DMS79 treated with DMSO at 0.1 percent for 48 hours (cell line): ENCODE results near the gene EHD4.

Experiments
- DNase-seq: peaks from one replicate; lab custom pipeline; 2025; lab: John Stamatoyannopoulos, UW

Gene EHD4

DNA sequence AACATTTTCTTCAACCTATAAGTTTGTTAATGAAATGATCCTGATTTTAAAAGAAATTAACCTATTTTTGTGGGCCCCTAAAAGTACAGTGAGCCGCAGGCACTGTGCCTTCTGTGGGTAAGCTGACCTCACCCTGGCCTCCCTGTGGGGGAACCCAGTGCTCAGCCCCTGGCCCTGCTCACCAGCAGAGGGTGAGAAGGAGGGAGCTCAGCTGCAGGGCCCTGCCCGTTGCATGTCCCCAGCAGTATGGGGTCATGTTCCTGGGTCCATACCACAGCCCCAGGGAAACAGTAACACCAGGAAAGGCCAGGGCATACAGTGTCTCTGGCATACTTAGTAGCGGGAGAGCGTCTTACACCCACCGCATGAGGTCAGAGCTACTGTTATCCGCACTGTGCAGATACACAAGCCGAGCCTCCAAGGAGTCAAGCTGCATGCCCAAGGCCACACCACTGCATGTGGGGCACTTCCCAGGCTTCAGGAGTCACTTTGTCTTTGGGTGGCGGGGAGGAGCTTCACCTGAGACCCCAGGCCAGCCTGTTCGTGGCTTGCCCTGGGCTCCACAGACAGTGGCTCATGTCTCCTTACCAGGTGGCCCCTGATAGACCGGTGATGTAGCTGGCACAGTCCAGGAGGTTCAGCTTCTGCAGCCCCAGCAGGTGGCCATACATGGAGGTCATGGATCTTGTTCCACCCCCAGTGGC is 22.6 kb upstream of the EHD4 start:
- no peak for DNase-seq

DNA sequence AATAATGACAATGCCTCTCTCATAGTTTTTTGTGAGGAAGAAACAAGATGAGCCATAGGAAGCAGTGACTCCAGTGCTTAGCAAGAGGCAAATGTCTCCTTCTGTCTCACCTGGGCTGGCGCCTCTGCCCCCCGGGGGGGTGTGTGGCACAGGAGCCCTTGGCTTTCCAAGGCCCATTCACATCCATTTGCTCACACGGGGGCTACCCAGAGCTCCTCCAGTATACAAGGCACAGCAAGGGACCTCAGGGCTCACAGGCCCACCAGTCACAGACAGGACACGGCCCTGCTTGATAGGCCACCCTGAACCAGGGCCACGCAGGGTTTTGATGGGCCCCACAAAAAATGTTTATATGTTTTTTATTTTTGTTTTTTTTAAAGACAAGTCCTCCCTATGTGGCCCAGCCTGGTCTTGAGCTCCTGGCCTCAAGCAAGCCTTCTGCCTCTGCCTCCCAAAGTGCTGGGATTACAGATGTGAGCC is 21.9 kb upstream of the EHD4 start:
- no peak for DNase-seq

DNA sequence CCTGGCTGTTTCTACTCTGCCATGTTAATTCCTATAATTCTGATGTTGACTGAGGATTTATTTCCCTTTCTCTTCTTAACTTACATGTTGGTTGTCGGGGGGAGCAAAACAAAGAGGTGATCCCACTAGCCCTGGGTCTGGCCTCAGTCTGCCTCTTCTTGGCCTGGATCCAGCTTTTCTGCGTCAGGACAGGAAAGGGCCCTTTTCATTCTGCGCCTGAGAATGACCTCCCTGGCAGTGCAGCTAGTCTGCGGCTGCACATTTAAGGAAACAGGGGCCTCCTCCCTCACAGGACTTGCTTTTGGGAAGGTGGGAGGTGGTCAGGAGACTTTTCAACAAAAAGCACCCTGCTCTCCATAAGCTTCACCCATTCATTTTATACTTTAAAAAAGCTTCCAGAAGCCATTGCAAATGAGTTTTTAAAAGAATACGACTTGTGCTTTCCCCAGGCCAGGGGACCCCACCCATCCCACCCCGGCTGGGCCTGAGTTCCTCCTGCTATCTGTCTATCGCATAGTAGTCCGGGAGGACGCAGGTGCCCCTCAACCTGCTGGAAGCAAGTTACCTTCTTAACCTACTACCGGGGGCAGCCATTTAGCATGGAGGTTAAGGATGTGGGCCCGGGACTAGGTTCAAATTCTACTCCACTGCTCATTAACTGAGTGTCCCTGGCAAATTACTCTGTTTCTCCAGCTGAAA is 21.3 kb upstream of the EHD4 start:
- DNase-seq = no peak

DNA sequence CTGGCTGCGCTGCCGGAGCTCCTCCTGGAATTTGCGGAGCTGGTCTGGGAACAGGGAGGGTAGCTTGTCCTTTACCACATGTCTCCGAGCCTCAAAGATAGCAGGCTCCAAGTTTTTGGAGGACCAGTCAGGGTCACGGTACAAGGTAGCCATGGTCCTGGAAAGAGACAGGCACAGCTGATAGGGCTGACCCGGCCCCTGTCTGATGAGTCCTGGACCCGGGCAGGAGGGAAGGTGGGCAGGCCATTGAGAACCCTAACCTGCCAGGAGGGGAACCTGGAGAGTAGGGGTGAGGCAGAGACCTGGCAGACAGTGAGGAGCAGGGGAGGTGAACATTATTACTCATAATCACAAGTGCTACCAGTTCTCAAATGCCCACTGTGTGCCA is 20.4 kb upstream of the EHD4 start:
- DNase-seq = no peak

DNA sequence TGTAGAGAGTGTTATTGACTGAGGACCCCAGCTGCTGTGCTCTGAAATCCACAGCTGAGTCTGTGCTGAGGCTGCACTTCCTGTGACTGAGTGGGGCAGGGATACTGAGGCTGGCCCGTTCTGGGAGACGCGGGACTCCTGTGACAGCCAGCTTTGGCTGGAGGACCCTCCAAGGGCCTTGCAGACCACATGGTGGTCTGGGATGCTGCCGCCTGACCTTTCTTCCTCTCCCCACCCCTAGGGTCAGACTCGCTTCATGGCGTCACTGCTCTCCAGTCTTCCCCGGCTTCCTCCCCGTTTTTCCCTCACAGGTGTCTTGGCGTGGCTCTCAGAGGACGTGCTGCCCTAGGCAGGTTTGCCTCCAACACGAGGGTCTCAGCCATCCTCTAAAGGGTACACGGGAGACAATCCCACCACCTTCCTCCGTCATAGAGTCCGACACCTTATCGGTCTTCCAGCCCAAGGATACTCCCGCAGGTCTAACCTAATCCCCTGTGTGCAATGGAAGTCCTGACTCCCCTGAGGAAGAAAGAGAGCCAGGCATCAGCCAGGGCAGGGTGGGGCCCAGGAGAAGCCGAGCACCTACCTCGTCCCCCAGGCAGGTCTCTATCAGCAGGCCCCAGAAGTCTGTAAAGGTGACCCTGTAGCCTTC is 19.9 kb upstream of the EHD4 start:
- DNase-seq = no peak

DNA sequence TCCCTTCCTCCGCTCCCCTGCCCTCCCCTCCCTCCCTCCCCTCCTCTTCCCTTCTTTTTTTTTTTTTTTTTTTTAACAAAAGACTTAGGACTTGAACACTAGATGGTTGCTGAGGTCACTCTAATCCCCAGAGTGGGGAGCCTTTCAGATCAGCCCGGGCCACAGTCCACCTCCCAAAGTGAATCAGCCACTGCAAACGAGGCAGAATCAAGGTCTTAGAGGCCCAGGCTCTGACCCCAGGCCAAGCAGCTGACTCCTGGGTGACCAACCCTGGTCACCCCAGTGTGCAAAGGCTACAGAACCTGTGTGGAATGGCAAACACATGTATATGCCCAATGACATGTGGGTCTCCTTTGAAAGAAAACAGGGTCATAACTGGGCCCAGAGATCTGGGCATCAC is 18.3 kb upstream of the EHD4 start:
- DNase-seq = no peak

DNA sequence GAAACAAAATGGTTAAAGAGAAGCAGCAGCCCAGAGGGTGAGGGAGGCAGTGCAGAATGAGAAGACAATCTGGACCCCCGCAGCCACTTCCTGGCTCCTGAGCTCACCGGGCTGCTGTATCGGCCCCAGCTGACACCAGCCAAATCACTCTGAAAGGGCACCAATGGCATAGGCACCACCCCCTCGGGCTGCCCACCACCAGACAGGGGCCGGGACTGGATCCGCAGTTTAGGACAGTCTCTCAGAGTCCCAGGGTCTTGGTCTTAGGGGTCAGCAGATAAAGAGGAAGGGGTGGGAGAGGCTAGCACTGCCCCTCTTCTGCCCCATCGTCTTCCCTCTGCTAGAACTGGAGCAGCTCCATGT is 17.9 kb upstream of the EHD4 start:
- no peak for DNase-seq

DNA sequence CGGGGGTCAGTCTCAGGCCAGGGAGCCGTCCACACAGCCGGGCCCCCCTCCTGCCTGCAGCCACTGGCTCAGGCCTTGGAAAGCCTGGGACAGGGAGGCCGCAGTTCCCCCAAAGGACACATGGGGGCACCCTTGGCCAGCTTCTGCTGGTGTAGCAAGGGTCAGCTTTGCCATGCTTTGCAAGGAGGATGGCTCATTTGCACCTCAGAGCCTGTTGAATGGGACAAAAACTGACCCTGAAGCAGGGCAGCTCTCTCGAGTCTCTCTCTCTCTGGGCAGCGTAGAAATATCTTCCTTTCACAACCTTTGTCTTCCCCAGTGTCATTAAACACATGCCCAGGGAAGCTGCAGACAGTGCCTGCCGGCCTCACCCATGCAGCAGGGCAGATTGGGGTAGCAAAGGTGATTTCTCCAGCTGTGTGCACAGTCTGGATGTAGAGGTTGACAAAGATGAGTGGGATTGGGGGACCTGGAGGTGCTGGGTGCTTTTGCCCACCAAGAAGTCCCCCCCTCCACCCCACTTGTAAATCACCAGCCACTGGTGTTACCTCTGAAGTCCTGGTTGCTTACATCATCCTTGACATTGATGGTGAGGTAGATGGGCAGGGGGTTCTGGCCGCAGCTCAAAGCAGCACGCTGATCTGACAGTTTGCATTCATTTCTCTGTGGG is 17.4 kb upstream of the EHD4 start:
- DNase-seq = peak; percentile 33

DNA sequence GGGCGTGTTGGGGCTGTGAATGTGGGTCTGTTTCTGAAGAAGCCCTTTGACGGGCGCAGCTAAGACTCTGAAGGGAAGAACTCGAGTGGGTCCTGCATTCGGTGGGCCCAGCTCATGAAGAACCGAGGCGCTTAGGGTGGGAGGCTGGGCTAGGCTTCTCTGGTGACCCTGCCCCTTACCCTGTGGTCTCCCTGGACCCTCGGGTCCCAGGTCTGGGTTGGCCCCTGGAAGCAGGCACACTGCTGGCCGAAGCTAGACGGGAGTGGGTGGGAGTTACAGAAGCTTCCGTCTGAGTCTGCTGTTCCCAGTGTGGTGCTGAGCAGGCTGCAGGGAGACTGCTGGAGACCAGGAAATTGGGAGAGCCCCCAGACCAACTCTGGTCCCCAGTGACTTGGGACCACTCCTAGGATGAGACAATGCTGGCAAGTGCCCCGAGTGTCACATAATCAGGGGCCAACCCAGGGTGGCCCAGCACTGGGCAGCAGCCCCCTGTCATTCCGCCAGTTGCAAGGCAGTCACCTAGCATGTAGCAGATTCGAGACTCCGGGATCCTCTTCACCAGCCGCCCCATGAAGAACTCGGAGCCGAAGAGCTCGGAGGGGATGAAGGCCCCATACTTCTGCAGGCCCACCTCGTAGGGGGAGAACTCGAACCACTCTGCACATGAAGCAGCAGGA is 16.7 kb upstream of the EHD4 start:
- DNase-seq = no peak

DNA sequence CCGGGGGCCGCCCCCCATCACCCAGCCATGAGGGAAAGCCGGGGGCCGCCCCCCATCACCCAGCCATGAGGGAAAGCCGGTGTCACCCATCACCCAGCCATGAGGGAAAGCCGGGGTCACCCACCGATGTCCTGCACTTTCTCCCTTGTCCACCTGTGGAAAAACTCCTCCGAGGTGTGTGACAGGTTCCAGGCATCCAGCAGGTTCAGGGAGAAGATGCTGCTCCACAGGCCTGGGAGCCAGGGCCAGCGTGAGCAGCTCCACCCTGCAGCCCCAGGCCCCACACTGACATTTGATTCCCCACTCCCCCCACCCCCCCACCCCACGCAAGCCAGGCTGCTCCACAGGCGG is 15.5 kb upstream of the EHD4 start:
- no peak for DNase-seq

DNA sequence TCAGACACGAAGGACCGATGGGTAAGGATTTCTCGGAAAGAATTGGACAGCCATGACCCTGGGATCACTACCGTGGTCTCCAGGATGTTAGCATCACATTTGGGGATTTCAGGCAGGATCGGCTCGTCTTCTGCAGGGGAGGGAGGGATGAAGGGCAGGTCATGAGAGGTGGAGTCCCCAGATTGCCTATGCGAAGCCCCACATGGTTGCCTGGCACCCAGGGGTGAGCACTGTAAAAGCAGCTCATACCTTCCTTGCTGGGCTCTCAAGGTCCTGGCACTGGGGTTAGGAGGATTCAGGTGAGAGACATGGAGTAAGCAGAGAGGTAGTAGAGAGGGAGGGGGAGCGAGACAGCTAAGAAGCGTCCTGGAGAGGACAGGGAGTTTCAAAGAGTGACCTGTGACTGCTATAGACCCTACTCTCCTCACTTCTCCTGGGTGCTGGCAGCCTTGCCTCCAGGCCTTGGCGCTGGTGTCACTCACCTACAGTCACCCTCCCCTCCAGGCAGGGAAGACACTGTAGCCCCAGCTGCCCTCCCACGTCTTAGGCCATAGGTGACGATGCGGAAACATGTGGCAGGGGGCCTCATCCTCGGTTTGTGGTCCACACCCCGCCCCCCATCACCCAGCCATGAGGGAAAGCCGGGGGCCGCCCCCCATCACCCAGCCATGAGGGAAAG is 15.0 kb upstream of the EHD4 start:
- no peak for DNase-seq

DNA sequence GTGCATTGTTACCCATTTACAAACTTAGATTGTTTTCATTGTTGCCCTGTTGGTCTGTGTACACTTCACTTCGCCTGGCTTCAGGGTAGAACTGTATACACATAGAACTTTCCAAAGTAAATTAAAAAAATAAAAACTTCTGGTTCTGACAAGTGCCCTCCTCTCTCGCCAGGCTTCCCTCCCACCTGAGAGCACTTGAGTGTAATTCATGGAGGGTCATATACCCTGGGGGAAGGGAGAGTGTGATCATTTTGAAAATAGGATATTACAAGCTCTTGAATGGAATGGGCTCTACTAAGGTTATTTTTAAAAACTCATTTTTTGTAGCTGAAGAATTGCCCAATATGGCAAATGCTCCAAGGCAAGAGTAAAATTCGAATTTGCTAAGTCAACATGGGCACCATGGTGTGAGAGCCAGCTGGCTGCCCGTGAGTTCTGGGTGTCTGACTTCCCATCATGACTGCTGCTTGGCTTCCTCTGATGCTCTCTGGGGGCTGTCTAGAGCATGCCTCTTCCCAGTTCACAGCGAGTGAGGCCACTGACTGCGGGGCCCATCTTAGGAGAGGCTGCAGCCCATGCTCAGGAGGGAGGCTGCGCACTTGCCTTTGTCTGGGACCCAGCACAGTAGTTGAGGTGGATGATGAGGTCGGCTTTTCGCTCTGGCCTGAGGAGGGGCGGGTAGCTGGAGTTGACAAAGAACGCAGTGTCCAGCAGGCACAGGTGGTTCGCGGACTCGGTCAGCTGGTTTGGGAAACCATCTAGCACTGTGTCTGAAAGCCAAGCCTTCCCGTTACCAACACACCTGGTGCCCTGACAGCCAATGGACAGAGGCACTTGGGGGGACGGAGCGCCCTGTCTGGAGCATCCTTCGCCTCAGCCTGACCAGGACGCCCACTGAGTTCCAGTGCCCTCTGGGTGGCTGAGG is 13.1 kb upstream of the EHD4 start:
- peak; percentile 8 for DNase-seq

DNA sequence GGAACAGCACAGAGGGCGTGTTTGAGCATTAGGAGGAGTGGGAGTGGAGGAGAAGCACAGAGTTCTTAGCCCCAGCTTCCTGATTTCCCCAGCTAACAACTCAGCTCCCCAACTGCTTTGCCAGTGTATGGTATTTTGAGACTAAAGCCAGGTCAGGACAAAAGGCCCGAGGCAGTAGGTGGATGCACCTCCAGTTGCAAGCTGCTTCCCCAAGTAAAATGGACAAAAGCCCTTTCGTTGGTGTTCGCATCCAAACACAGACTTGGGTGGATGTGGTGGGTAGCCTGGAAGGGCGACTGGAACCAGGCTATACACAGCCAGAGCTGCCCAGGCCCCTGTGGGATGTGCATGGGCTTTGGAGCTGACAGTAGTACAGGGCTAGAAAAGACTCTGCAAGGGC is 12.3 kb upstream of the EHD4 start:
- DNase-seq = no peak

DNA sequence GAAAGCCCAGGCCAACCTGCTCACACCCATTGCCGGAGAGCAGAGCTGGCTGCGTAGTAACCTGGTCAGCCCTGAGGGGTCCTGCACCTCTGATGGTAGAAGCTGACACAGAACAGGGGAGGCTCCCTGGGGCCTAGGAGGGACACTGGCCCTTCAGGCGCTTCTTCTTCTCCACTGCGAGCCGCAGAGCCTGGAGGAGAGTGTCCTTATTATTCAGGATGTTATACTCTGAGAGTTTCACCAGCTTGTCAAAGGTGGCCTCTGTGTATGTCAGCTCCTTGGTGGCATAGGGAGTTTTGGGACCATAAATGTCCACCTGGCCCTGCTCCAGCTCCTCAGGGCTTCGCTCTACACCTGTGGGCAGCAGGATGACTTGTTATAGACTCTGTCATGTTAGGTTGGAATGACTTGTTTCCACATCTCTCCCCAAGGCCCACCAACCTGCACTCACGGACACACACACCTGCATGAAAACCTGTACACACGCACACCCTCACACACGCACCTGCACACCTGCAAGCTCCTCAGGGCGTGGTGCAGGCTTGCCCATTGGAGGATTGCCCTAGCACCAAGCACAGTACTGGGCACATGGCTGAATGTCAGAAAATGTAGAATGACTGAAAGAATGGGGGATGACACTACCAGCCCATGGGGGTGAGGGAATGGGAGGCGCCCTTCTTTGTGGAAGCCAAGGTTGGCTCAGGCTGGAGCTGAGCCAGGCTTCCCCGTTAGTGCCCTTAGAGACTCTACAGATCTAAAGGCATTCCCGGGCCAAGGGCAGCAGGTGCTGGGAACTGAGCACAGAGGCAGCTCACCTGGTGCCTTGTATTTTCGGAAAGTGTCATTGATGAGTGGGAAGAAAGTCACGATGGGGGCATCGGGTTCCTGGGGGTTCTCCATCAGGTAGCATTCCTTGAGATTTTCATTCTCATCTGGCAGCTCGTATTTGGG is 11.5 kb upstream of the EHD4 start:
- DNase-seq = no peak

DNA sequence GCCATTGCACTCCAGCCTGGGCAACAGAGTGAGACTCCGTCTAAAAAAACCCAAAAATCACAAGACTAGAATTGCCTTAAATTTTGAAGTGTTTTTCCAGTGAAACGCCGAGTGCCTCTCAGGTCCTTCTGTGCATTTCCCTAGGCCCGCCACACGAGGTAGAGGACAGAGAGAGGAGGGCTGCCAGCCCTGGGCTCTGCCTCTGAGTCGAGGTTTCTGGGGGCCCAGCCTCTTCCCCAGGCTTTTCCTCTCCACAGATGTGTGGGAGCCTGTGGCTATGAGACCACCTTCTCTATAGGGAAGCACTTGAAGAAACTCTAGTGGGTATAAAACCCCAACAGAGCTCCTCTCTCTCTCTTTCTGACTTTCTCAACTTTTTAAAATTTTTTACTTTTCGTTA is 10.9 kb upstream of the EHD4 start:
- no peak for DNase-seq

DNA sequence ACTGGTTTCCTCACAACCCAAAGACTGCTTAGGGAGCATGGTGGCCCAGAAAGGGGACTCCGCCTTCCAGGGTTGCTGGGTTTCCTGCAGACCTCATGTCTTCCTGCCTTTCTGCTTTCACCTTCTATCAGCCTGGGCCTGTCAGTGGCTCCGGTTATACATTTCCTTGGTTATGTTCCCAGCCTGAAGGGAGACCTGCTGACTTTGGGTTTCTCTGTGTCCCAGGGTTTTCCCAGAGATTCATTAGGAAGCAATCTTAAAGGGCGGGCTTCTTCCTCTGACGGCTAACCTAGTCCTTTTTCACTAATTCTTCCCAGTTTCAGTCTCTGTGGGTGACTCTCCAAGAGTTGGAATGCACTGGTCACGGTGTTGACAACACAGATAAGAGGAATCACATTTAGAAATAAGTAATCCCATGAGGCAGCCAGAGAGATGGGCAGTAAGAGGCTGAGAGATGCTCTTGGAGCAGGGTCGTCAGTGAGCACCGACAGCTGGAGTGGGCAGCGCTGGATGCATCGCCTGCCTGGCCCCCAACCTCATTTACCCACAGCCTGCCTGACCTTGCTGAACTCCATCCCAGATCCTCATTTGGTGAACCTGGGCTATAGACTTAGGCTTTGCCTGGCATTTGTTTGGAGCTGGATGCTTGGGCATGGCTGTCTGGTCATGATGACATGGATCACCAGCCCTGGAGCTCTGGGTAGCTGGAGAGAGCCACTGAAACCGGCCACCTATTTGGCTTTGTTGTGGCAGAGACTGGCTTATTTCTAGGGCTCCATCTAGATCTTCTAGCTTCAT is 10.0 kb upstream of the EHD4 start:
- no peak for DNase-seq

DNA sequence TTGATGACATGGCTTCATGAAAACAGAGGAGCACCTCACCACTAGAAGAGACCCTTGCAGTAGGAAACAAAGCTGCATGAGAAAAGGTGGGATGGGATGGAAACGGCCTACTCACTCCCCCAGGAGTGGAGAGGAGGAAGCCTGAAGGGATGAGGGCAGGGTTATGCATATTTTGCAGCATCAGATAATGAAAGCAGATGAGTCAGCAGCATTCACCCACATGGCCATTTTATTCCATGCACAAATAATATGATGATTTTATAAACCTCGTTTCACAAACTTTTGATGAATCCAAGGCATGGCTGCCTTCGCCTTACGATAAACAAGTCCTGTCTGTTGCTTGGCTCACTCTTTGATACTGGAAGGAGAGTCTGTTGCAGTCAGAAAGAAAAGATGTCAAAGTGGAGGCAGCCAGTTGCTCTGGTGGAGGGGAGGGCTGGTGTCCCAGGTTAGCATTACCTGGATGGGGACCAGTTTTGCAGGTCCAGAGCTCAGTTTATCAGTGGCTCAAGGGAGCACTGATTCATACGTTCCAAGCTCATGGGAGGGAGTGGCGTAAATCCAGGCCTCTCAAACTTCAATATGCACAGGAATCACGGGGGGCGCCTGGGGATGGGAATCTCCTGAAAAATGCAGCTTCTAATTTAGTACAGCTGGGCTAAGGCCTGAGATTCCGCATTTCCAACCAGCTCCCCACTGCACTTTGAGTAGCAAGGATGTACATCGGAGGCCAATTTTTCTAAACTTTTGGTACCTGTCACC is 9.2 kb upstream of the EHD4 start:
- no peak for DNase-seq
